ENCODE data around the gene PTPN12.

DNA sequence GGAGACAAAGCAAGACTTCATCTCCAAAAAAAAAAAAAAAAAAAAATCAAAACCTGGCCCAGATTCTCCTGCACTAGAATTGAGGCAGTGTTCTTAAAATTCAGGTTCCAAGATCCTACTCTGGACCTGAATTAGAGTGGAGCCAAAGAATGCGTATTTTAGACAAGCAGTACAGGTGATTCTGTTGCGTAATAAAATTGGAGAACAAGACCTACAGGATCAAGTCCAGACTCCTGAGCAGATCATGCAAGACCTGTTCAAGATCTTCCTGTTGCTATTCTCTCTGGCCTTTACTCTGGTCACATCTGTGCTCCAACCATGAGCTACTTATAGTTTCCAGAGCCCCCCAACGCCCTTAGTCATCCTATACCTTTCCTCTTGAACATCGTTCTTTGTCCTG, 107.7 kb downstream of the PTPN12 start:
- TF ChIP-seq, protein P1, sequence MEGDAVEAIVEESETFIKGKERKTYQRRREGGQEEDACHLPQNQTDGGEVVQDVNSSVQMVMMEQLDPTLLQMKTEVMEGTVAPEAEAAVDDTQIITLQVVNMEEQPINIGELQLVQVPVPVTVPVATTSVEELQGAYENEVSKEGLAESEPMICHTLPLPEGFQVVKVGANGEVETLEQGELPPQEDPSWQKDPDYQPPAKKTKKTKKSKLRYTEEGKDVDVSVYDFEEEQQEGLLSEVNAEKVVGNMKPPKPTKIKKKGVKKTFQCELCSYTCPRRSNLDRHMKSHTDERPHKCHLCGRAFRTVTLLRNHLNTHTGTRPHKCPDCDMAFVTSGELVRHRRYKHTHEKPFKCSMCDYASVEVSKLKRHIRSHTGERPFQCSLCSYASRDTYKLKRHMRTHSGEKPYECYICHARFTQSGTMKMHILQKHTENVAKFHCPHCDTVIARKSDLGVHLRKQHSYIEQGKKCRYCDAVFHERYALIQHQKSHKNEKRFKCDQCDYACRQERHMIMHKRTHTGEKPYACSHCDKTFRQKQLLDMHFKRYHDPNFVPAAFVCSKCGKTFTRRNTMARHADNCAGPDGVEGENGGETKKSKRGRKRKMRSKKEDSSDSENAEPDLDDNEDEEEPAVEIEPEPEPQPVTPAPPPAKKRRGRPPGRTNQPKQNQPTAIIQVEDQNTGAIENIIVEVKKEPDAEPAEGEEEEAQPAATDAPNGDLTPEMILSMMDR (IDR thresholded peaks at IDR 0.05): no peak
- TF ChIP-seq EZH2 (IDR thresholded peaks at IDR 0.05; ENCODE audit: borderline replicate concordance, insufficient read depth, low read depth, low read length, poor library complexity, severe bottlenecking): no peak

Data from B cell (primary cell).